ENCODE data around the gene ROBO1. TPM values are rescaled to one million over a fixed set of nuclear protein-coding genes. Genes with fewer than 3 reads are reported as not detected.

The ROBO1 gene
- total and polyA plus RNA-seq, 4 donors, result 68.8 to 181 (median 106) TPM

DNA sequence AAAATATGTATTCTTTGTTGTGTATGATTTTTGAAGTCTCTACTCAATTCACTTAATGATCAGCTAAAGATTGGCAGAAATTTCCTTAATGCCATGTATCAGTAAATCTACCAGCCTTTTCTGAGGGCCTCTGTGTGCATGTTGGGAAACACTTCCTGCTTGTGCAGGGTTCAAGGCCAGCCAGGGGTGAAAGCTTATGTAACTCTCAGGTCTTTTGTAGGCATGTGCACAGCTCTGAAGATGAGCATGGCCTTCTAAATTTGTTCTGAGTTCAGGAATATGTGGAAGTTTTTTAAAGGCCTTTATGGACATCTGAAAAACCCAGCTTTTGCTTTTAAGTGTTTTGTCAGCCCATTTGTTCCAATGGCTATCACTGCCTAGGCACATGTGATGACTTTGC lies 82.7 kb downstream of the ROBO1 start:
- H3K27me3 ChIP-seq (ENCODE audit: control insufficient read depth, insufficient read depth, low read length), result no peaks in the 10 kb centered on the region
- DNase-seq (ENCODE audit: low read depth in 4 of 6, low spot score in 6 of 6), result no peak
- no peaks in the 10 kb centered on the region for H3K36me3 ChIP-seq (ENCODE audit: control insufficient read depth, insufficient read depth, low read length)
- H3K27ac ChIP-seq (ENCODE audit: low read depth, low read length), result no peak overlapping the region
- H3K9me3 ChIP-seq (ENCODE audit: control insufficient read depth, insufficient read depth, low read length), result no peaks in the 10 kb centered on the region
- H3K4me3 ChIP-seq (ENCODE audit: low read depth, low read length), result no peak overlapping the region
- no peaks in the 10 kb centered on the region for H3K4me1 ChIP-seq (ENCODE audit: control insufficient read depth, insufficient read depth, low read length)

DNA sequence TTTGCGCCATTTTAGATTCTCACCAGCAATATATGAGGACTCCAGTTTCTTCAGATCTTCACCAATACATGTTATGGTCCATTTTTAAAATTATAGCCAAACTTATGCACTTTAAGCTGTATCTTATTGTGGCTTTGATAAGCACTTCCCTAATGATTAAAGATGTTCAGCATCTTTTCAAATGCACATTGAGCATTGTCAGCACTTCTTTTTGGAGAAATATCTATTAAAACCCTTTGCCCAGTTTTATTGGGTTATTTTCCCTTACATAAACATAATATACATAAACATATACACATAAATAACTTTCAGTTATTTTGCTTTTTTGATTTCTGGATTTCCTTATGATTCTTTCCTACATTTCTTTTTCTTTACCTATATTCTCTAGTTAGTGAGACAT lies 83.8 kb downstream of the ROBO1 start:
- Histone ChIP-seq H3K4me1 (ENCODE audit: control insufficient read depth, insufficient read depth, low read length) (no peaks in the 10 kb centered on the region), H3K27ac (ENCODE audit: low read depth, low read length) (no peak overlapping the region), H3K4me3 (ENCODE audit: low read depth, low read length) (no peak overlapping the region), H3K36me3 (ENCODE audit: control insufficient read depth, insufficient read depth, low read length) (no peaks in the 10 kb centered on the region), H3K27me3 (ENCODE audit: control insufficient read depth, insufficient read depth, low read length) (no peaks in the 10 kb centered on the region), H3K9me3 (ENCODE audit: control insufficient read depth, insufficient read depth, low read length) (no peaks in the 10 kb centered on the region)
- DNase-seq (ENCODE audit: low read depth in 4 of 6, low spot score in 6 of 6), result no peak
- 100% methylated on average over 1 of the region's 1 CpG for WGBS (ENCODE audit: insufficient coverage)

DNA sequence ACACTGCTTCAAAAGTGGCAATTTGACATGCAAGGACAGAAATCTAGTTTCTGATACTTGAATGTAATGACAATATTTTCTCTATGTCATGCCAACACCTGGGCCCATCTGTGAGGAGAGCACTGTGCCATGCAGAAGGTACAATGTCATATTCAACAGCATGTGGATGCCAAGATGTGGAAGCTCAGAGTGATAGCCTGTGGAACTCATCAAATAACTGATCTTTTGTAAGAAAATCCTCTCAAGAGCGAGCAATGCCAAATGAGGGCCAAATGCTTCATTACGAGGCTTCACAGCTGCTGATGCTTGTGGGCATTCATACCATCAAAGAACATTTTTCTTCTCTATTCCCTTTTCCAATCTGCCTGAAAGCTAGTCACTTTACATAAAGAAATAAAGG lies 95.1 kb downstream of the ROBO1 start:
- Histone ChIP-seq H3K9me3 (ENCODE audit: control insufficient read depth, insufficient read depth, low read length) (no peaks in the 10 kb centered on the region), H3K4me3 (ENCODE audit: low read depth, low read length) (no peak overlapping the region), H3K27ac (ENCODE audit: low read depth, low read length) (no peak overlapping the region), H3K27me3 (ENCODE audit: control insufficient read depth, insufficient read depth, low read length) (peaks cover 2% of the 10 kb centered on the region), H3K4me1 (ENCODE audit: control insufficient read depth, insufficient read depth, low read length) (no peaks in the 10 kb centered on the region), H3K36me3 (ENCODE audit: control insufficient read depth, insufficient read depth, low read length) (no peaks in the 10 kb centered on the region)
- WGBS (ENCODE audit: insufficient coverage), result no CpG with 5 or more reads among the region's 2 CpGs
- peak in 4 of 6 donors; percentile 3 to 70 (median 36) for DNase-seq (ENCODE audit: low read depth in 4 of 6, low spot score in 6 of 6)

DNA sequence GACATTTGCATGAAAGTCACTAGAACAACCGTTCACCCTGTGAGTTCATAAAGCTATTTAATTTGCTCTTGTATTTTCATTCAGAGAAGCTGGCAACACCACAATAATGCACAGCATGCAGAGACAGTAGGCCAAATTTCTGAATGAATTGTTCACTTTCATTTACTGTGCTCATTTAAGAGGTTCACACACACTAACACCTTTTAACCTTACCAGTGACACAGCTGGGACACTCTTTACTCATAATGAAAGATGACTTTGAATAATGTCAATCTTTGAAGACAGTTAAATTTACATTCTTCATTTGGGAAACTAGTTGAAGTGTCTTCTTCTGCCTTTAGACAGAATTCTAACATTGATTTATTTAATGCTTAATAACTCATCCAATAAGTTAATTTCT lies 95.7 kb downstream of the ROBO1 start:
- no peaks in the 10 kb centered on the region for H3K9me3 ChIP-seq (ENCODE audit: control insufficient read depth, insufficient read depth, low read length)

DNA sequence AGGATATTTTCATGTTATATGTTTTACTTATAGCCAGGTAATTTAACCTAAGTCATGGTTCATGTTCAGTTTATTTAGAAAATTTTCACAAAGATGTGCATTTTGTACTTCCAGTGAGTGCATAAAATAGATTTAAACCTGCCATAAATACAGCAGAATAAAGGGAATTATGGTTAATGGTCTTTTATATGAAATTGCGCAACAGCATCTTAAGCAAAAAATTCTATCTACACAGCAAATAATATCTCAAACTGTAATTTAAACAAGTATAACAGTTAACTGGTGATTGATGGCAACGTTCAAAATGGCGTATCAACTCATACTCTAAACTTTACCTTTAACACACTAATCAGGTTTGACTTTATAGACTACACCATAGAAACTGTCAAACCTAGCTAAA lies 97.6 kb downstream of the ROBO1 start:
- Histone ChIP-seq H3K27ac (ENCODE audit: low read depth, low read length) (no peak overlapping the region), H3K4me1 (ENCODE audit: control insufficient read depth, insufficient read depth, low read length) (no peaks in the 10 kb centered on the region), H3K36me3 (ENCODE audit: control insufficient read depth, insufficient read depth, low read length) (no peaks in the 10 kb centered on the region), H3K4me3 (ENCODE audit: low read depth, low read length) (no peak overlapping the region), H3K27me3 (ENCODE audit: control insufficient read depth, insufficient read depth, low read length) (peaks cover 2% of the 10 kb centered on the region), H3K9me3 (ENCODE audit: control insufficient read depth, insufficient read depth, low read length) (no peaks in the 10 kb centered on the region)
- no peak for DNase-seq (ENCODE audit: low read depth in 4 of 6, low spot score in 6 of 6)
- no CpG with 5 or more reads among the region's 3 CpGs for WGBS (ENCODE audit: insufficient coverage)

More for the DNA sequence above, 95.7 kb downstream of the ROBO1 start:
- peak in 2 of 6 donors; percentile 26 to 28 for DNase-seq (ENCODE audit: low read depth in 4 of 6, low spot score in 6 of 6)
- no peaks in the 10 kb centered on the region for H3K4me1 ChIP-seq (ENCODE audit: control insufficient read depth, insufficient read depth, low read length)
- H3K27ac ChIP-seq (ENCODE audit: low read depth, low read length), result no peak overlapping the region
- no CpG with 5 or more reads among the region's 1 CpG for WGBS (ENCODE audit: insufficient coverage)
- H3K27me3 ChIP-seq (ENCODE audit: control insufficient read depth, insufficient read depth, low read length), result peaks cover 2% of the 10 kb centered on the region
- no peaks in the 10 kb centered on the region for H3K36me3 ChIP-seq (ENCODE audit: control insufficient read depth, insufficient read depth, low read length)
- H3K4me3 ChIP-seq (ENCODE audit: low read depth, low read length), result no peak overlapping the region

DNA sequence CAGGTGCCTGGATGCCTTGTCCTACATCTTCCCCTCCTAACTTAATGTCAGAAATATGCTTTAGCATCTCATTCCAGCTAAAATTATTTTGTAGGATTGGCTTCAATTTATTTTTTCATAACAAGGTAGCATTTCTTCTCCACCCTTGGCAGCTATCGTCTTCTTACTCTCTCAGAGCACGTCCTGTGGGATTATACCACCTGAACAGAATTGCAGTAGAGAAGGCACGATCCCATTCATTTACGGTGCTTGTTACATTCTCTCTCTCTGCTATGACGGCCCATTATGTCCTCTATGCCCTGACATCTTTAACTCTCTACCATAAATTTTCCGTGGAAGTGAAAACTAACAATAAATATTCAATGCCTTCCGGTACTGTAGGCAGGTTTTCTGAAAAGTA lies 103.3 kb downstream of the ROBO1 start:
- Histone ChIP-seq H3K27ac (ENCODE audit: low read depth, low read length) (no peak overlapping the region), H3K36me3 (ENCODE audit: control insufficient read depth, insufficient read depth, low read length) (no peaks in the 10 kb centered on the region), H3K9me3 (ENCODE audit: control insufficient read depth, insufficient read depth, low read length) (no peaks in the 10 kb centered on the region), H3K27me3 (ENCODE audit: control insufficient read depth, insufficient read depth, low read length) (no peaks in the 10 kb centered on the region), H3K4me1 (ENCODE audit: control insufficient read depth, insufficient read depth, low read length) (no peaks in the 10 kb centered on the region), H3K4me3 (ENCODE audit: low read depth, low read length) (no peak overlapping the region)
- DNase-seq (ENCODE audit: low read depth in 4 of 6, low spot score in 6 of 6), result peak in 1 of 6 donors; percentile 26
- WGBS (ENCODE audit: insufficient coverage), result 85% methylated on average over 5 of the region's 7 CpGs

DNA sequence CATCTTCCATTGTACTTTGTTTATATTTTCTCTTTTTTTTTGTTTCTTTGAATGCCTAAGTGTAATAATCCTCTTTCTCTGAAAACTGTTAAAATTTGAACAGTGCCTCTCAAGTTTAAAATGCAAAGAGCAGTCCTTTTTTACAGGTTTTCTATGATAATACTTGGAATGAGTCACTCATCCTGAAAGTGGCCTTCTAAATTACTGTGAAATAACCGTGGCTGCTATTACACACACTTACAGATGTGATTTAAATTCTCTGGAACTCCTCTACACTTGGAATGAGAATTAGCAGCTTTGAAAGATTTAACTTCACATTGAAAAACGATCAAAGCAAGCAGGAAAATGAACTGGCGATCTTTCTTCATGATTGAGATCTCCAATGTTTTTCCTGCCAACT lies 105.9 kb downstream of the ROBO1 start:
- H3K27me3 ChIP-seq (ENCODE audit: control insufficient read depth, insufficient read depth, low read length), result no peaks in the 10 kb centered on the region
- DNase-seq (ENCODE audit: low read depth in 4 of 6, low spot score in 6 of 6), result peak in 2 of 6 donors; percentile 26 to 54
- no peaks in the 10 kb centered on the region for H3K36me3 ChIP-seq (ENCODE audit: control insufficient read depth, insufficient read depth, low read length)
- no peaks in the 10 kb centered on the region for H3K4me1 ChIP-seq (ENCODE audit: control insufficient read depth, insufficient read depth, low read length)
- no peak overlapping the region for H3K27ac ChIP-seq (ENCODE audit: low read depth, low read length)
- no peaks in the 10 kb centered on the region for H3K9me3 ChIP-seq (ENCODE audit: control insufficient read depth, insufficient read depth, low read length)
- no peak overlapping the region for H3K4me3 ChIP-seq (ENCODE audit: low read depth, low read length)
- no CpG with 5 or more reads among the region's 3 CpGs for WGBS (ENCODE audit: insufficient coverage)

DNA sequence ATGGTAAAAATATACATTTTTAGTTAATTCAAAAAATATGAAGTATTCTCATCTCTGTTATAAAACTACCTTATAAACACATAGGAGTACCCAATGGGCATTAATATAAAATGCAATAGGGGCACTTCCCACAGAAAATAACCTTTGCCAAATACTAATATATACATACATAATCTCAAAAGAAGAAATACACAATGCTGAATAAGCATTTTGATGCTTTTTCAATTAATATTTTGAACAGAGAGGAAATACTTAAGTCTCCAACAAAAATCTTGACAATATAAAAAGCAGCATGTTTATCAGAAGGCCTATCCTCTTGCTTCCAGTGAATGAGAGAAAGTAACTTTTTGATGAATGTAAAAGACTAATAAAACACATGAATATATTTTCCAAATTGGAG lies 110.7 kb downstream of the ROBO1 start:
- H3K9me3 ChIP-seq (ENCODE audit: control insufficient read depth, insufficient read depth, low read length), result no peaks in the 10 kb centered on the region
- no peak for DNase-seq (ENCODE audit: low read depth in 4 of 6, low spot score in 6 of 6)
- H3K4me1 ChIP-seq (ENCODE audit: control insufficient read depth, insufficient read depth, low read length), result no peaks in the 10 kb centered on the region
- no peak overlapping the region for H3K4me3 ChIP-seq (ENCODE audit: low read depth, low read length)
- no peak overlapping the region for H3K27ac ChIP-seq (ENCODE audit: low read depth, low read length)
- H3K27me3 ChIP-seq (ENCODE audit: control insufficient read depth, insufficient read depth, low read length), result no peaks in the 10 kb centered on the region
- H3K36me3 ChIP-seq (ENCODE audit: control insufficient read depth, insufficient read depth, low read length), result no peaks in the 10 kb centered on the region

DNA sequence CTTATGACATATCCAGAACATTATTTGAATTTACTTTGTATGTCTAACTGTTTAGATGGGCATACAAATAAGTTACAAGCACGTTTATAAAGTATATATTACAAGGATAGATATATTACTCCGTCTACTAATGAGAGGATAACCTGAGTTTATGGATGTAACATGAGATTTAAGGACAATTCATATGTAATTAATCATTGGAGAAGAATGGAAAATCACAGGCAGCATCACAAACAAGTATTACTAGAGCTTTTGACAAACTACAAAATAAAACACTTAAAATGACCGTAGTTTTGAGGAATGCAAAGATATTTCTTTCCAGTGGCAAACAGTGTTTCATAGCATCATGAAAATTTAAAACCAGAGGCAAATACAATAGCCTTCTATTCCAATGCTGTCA lies 113.8 kb downstream of the ROBO1 start:
- H3K36me3 ChIP-seq (ENCODE audit: control insufficient read depth, insufficient read depth, low read length), result no peaks in the 10 kb centered on the region
- no CpG with 5 or more reads among the region's 3 CpGs for WGBS (ENCODE audit: insufficient coverage)
- no peak overlapping the region for H3K27ac ChIP-seq (ENCODE audit: low read depth, low read length)
- no peak overlapping the region for H3K4me3 ChIP-seq (ENCODE audit: low read depth, low read length)
- H3K4me1 ChIP-seq (ENCODE audit: control insufficient read depth, insufficient read depth, low read length), result no peaks in the 10 kb centered on the region
- DNase-seq (ENCODE audit: low read depth in 4 of 6, low spot score in 6 of 6), result no peak
- H3K9me3 ChIP-seq (ENCODE audit: control insufficient read depth, insufficient read depth, low read length), result no peaks in the 10 kb centered on the region
- no peaks in the 10 kb centered on the region for H3K27me3 ChIP-seq (ENCODE audit: control insufficient read depth, insufficient read depth, low read length)

DNA sequence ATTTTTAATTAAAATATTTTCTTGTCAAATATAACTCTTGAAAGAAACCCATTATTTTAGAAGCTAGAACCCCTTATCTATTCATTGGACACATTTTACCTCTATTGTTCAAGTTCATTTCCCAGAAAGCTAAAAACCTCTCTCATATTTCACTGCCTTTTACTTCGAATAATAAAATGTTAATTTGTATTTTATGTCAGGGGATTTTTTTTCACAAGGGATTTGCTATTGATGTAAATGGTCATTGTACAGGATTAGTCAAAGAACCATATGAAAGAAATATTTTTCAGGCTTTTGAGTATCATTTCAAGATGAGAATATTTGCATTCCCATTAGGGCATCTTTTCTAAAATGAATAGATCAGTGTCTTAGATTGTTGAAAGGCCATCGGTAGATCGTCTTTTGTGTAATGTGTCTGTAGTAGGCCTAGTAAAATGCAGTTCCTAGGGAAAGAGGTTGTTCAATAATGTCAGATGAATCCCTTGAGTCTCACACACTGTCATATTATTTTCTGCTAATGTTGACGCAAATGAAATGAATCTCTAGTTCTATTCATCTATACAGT lies 114.5 kb downstream of the ROBO1 start:
- H3K27ac ChIP-seq (ENCODE audit: low read depth, low read length), result no peak overlapping the region
- no peak overlapping the region for H3K4me3 ChIP-seq (ENCODE audit: low read depth, low read length)
- no peaks in the 10 kb centered on the region for H3K27me3 ChIP-seq (ENCODE audit: control insufficient read depth, insufficient read depth, low read length)
- H3K4me1 ChIP-seq (ENCODE audit: control insufficient read depth, insufficient read depth, low read length), result no peaks in the 10 kb centered on the region
- no peaks in the 10 kb centered on the region for H3K9me3 ChIP-seq (ENCODE audit: control insufficient read depth, insufficient read depth, low read length)
- WGBS (ENCODE audit: insufficient coverage), result no CpG with 5 or more reads among the region's 4 CpGs
- H3K36me3 ChIP-seq (ENCODE audit: control insufficient read depth, insufficient read depth, low read length), result no peaks in the 10 kb centered on the region
- no peak for DNase-seq (ENCODE audit: low read depth in 4 of 6, low spot score in 6 of 6)

Data from spinal cord (tissue), 10 donors.